Muscle of leg (tissue), 11 donors: ENCODE results near the gene ATXN7L1. TPM values are rescaled to one million over a fixed set of nuclear protein-coding genes. Genes with fewer than 3 reads are reported as not detected.

Experiments used
- DNase-seq: peaks from one replicate; pipeline ENCODE4 v3.0.0; 2013
- H3K27ac ChIP-seq: one replicate; pipeline ENCODE4 v1.5.1; 2013; ENCODE audit warnings: mild to moderate bottlenecking, low read length, control low read depth
- H3K27me3 ChIP-seq: one replicate; pipeline ENCODE4 v1.6.1; 2013; ENCODE audit warnings: low read length; ENCODE audit not compliant: control insufficient read depth, insufficient read depth
- H3K36me3 ChIP-seq: one replicate; pipeline ENCODE4 v1.6.1; 2013; ENCODE audit warnings: low read length; ENCODE audit not compliant: control insufficient read depth, insufficient read depth
- H3K4me1 ChIP-seq: one replicate; pipeline ENCODE4 v1.6.1; 2013; ENCODE audit warnings: low read length; ENCODE audit not compliant: control insufficient read depth, insufficient read depth
- H3K4me3 ChIP-seq: one replicate; pipeline ENCODE4 v1.5.1; 2013; ENCODE audit warnings: low read length, control low read depth
- H3K9me3 ChIP-seq: replicated peaks from 2 replicates; pipeline ENCODE4 v1.6.1; 2013; ENCODE audit warnings: low read depth, low read length; ENCODE audit not compliant: control insufficient read depth
- WGBS: methylation state at CpG from one replicate; pipeline ENCODE4 v1.1.5; 2013; ENCODE audit warnings: missing lambda C conversion rate; ENCODE audit not compliant: insufficient coverage; 5-methylcytosine and 5-hydroxymethylcytosine counted together
- polyA plus RNA-seq, 8 donors: library from polyadenylated mRNA; unstranded; fragments of 120-200 nt; gene quantifications; one replicate each; pipeline versions ENCODE4 v1.2.1 to v1.2.3, GENCODE V29; 2013; ENCODE audit warnings: inconsistent platforms in 1 of 8, low replicate concordance in 1 of 8; ENCODE audit not compliant: insufficient read length in 8 of 8, insufficient read depth in 1 of 8
- total RNA-seq: library from RNA; stranded (reverse); fragments of 120-200 nt; gene quantifications from one replicate; pipeline ENCODE4 v1.2.4, GENCODE V29; 2013

The ATXN7L1 gene
- total and polyA plus RNA-seq, 9 donors: 4.7 to 7.2 (median 6.2) TPM

DNA sequence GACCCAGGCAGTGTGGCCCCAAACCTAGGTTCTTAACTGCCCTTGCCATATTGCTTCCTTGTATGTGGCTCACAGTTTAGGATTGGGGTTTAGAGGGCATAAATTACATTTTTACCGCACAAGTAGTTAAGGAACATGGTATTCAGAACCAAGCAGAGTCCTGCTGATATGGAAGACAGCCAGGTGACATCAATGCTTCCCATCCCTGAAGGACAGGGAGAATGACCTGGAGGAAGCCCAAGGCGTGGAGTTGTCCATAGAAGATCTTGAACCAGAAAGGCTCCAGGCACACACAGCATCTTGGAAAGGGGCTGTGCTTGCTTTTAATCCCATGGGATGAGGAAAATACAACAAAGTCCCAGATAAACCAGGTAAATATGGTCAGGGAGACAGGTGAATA is 48.3 kb downstream of the ATXN7L1 start:
- Histone ChIP-seq H3K9me3 (no peaks in the 10 kb centered on the region), H3K4me1 (peaks cover 14% of the 10 kb centered on the region), H3K27ac (no peak overlapping the region), H3K36me3 (no peaks in the 10 kb centered on the region), H3K27me3 (no peaks in the 10 kb centered on the region), H3K4me3 (no peak overlapping the region)
- DNase-seq: no peak
- no CpG with 5 or more reads among the region's 2 CpGs for WGBS

- no peaks in the 10 kb centered on the region for H3K27me3 ChIP-seq
- DNase-seq: no peak
- peaks cover 14% of the 10 kb centered on the region for H3K4me1 ChIP-seq
- WGBS: 87% methylated on average over 4 of the region's 7 CpGs
- no peaks in the 10 kb centered on the region for H3K36me3 ChIP-seq
- H3K4me3 ChIP-seq: no peak overlapping the region
- no peak overlapping the region for H3K27ac ChIP-seq
- H3K9me3 ChIP-seq: no peaks in the 10 kb centered on the region
These were observed 49.1 kb downstream of the ATXN7L1 start for GRCh38 chr7:105827151-105827875.

DNA sequence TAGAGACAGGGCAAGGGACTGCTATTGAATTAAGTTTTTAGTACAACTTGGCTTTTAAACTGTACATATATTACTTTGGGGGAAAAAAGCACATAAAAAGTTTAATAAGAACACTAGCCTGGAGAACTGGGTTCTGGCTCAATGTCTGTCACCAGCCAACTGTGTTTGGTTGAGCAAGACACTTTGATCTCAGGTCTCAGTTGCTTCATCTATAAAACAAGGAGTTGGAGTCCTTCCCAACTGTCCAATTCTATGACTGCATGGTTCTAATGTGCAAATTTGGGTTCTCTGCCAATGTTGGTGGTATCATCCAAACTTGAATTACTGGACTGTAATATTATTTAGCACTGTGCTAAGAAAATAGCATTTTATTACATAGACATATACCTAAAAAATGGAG is 50.3 kb downstream of the ATXN7L1 start:
- no peaks in the 10 kb centered on the region for H3K36me3 ChIP-seq
- H3K27ac ChIP-seq: no peak overlapping the region
- peaks cover 10% of the 10 kb centered on the region for H3K4me1 ChIP-seq
- H3K9me3 ChIP-seq: no peaks in the 10 kb centered on the region
- DNase-seq: no peak
- H3K4me3 ChIP-seq: no peak overlapping the region
- no peaks in the 10 kb centered on the region for H3K27me3 ChIP-seq

DNA sequence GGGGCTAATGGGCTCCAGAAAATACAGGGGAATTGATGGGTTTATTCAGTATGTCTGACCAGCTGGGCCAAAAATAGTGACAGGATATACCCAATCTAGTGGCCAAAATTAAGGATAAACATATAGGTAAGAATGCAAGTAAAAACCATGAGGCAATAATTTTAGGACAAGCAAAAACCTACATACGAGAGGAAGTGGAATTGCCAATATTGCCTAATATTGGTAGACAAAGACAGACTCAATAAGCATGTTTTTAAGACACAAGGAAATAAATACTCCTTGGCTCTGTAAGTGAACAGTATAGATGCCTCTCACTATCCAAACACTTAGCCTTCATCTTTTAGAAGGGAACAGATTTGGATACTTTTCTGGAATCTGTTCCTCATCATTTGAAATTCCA is 51.0 kb downstream of the ATXN7L1 start:
- Histone ChIP-seq H3K4me1 (peaks cover 3% of the 10 kb centered on the region), H3K27ac (no peak overlapping the region), H3K9me3 (no peaks in the 10 kb centered on the region), H3K4me3 (no peak overlapping the region), H3K27me3 (no peaks in the 10 kb centered on the region), H3K36me3 (no peaks in the 10 kb centered on the region)
- no CpG with 5 or more reads among the region's 1 CpG for WGBS
- DNase-seq: no peak

DNA sequence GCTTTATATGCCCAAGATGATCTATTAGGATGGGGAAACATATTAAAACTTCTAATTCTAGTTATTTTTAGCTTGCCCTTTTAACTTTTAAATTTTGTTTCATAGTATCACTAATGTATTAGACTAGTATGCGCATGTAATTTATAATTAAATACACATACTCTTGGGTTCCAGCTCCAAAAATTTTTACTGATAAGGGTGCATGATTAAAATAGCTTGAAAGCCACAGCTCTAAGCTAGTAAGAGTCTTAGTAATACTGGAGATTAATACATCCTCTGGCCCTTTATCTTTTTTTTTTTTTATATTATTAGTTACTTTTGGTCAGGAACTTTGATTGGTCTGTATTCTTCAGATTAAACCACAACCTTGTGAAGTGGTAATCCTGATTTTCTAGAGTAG is 53.6 kb downstream of the ATXN7L1 start:
- H3K27me3 ChIP-seq: no peaks in the 10 kb centered on the region
- no CpG with 5 or more reads among the region's 1 CpG for WGBS
- H3K36me3 ChIP-seq: no peaks in the 10 kb centered on the region
- DNase-seq: no peak
- no peak overlapping the region for H3K4me3 ChIP-seq
- H3K27ac ChIP-seq: no peak overlapping the region
- no peaks in the 10 kb centered on the region for H3K9me3 ChIP-seq
- H3K4me1 ChIP-seq: no peaks in the 10 kb centered on the region

DNA sequence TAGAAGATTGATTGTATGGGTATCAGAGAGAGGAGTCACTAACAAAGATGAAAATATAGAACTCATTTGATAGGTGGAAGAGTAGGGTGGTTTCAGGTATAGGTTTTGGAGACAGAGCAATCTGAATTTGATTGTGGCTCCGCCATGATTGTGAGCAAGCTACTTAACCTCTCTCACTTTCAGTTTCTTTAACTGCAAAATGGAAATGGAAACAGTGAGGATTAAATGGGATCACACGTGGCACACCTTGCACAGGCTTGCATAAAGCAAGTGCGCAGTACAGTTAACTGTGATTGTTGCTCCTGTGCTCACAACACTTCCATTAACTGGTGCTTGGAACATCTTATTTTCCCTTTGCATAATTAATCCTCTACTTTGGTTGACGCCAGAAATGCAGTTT is 54.9 kb downstream of the ATXN7L1 start:
- H3K4me3 ChIP-seq: no peak overlapping the region
- no peaks in the 10 kb centered on the region for H3K9me3 ChIP-seq
- no peaks in the 10 kb centered on the region for H3K4me1 ChIP-seq
- WGBS: 94% methylated on average over 2 of the region's 4 CpGs
- no peak for DNase-seq
- H3K36me3 ChIP-seq: no peaks in the 10 kb centered on the region
- H3K27ac ChIP-seq: no peak overlapping the region
- no peaks in the 10 kb centered on the region for H3K27me3 ChIP-seq

GRCh38 chr7:105820363-105821066 is 55.9 kb downstream of the ATXN7L1 start:
- Histone ChIP-seq H3K9me3 (no peaks in the 10 kb centered on the region), H3K4me3 (no peak overlapping the region), H3K27me3 (no peaks in the 10 kb centered on the region), H3K27ac (no peak overlapping the region), H3K4me1 (no peaks in the 10 kb centered on the region), H3K36me3 (no peaks in the 10 kb centered on the region)
- no peak for DNase-seq
- 100% methylated on average over 2 of the region's 5 CpGs for WGBS

- Histone ChIP-seq H3K27ac (no peak overlapping the region), H3K27me3 (no peaks in the 10 kb centered on the region), H3K4me1 (no peaks in the 10 kb centered on the region), H3K36me3 (no peaks in the 10 kb centered on the region), H3K9me3 (no peaks in the 10 kb centered on the region), H3K4me3 (no peak overlapping the region)
- no peak for DNase-seq
- WGBS: 98% methylated on average over 18 of the region's 18 CpGs
These were observed 56.8 kb downstream of the ATXN7L1 start for GRCh38 chr7:105819559-105819958.

DNA sequence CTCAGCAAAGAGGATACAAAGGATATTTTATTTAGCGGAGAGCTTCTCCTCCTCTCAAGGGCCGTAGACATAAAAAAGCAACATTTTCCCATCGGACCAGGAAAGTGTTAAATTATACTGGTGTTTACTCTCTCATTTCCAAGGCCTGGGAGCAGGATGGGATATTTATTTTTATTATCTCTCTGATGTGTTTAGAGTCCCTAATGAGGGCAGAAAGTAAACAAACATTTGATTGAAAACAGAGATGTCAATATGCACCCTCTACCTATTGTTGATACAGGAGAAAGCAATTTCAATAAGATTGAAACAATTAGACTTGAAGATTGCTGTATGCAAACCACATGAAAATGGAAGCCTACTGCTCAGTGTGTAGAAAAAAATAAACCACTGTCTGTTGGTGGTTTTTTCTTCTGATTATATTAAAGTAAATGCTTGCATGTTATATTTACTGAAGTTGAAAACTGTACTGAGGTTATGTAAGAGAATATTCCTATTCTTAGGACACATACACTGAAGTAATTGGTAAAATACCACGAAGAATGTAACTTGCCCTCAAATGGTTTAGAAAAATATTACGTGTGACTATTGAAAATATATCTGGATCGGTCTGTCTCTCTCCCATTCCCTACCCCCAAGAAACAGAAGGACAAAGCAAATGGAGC is 59.3 kb downstream of the ATXN7L1 start:
- H3K4me3 ChIP-seq: no peak overlapping the region
- H3K4me1 ChIP-seq: no peaks in the 10 kb centered on the region
- no peaks in the 10 kb centered on the region for H3K36me3 ChIP-seq
- WGBS: no CpG with 5 or more reads among the region's 6 CpGs
- no peak for DNase-seq
- no peak overlapping the region for H3K27ac ChIP-seq
- no peaks in the 10 kb centered on the region for H3K27me3 ChIP-seq
- H3K9me3 ChIP-seq: no peaks in the 10 kb centered on the region

GRCh38 chr7:105816266-105816843 is 60.0 kb downstream of the ATXN7L1 start:
- no peaks in the 10 kb centered on the region for H3K4me1 ChIP-seq
- no peaks in the 10 kb centered on the region for H3K9me3 ChIP-seq
- no peak overlapping the region for H3K4me3 ChIP-seq
- DNase-seq: no peak
- no peak overlapping the region for H3K27ac ChIP-seq
- H3K36me3 ChIP-seq: no peaks in the 10 kb centered on the region
- no peaks in the 10 kb centered on the region for H3K27me3 ChIP-seq
- WGBS: 100% methylated on average over 1 of the region's 5 CpGs
